ACC112 (cell line): ENCODE results near the gene SKP1.

ENCODE experiments used
- H2AFZ ChIP-seq: fragments of 200-600 bp; sonication (generic); one replicate; pipeline ENCODE4 v1.6.0; 2017; ENCODE audit warnings: antibody characterized with exemption, low read length; ENCODE audit not compliant: unreplicated experiment
- H3K27ac ChIP-seq: fragments of 200-600 bp; sonication (generic); 2 replicates; pipeline ENCODE4 v1.5.1; 2014; ENCODE audit warnings: low read depth, mild to moderate bottlenecking, antibody characterized with exemption, low read length, moderate library complexity
- H3K27me3 ChIP-seq: fragments of 200-600 bp; sonication (generic); 2 replicates; pipeline ENCODE4 v1.6.1; 2014; ENCODE audit warnings: mild to moderate bottlenecking, antibody characterized with exemption, low read length, moderate library complexity, mixed read lengths; ENCODE audit not compliant: insufficient read depth
- H3K36me3 ChIP-seq: fragments of 200-600 bp; sonication (generic); 2 replicates; pipeline ENCODE4 v1.6.1; 2016; ENCODE audit warnings: mild to moderate bottlenecking, antibody characterized with exemption, low read length, moderate library complexity, mixed read lengths; ENCODE audit not compliant: insufficient read depth
- H3K4me1 ChIP-seq: fragments of 200-600 bp; sonication (generic); one replicate; pipeline ENCODE4 v1.6.1; 2016; ENCODE audit warnings: low read length, mixed read lengths; ENCODE audit not compliant: insufficient read depth, unreplicated experiment, control insufficient read depth
- H3K4me3 ChIP-seq: fragments of 200-600 bp; sonication (generic); 2 replicates; pipeline ENCODE4 v1.5.1; 2014; ENCODE audit warnings: mild to moderate bottlenecking, low read depth, low read length
- H3K79me2 ChIP-seq: fragments of 200-600 bp; sonication (generic); one replicate; pipeline ENCODE4 v1.6.0; 2016; ENCODE audit warnings: low read length; ENCODE audit not compliant: control insufficient read depth, unreplicated experiment, insufficient read depth

SKP1 gene

GRCh38 chr5:134151723-134152122, 25.0 kb downstream of the SKP1 start:
- peaks cover 40% of the 10 kb centered on the region for H3K79me2 ChIP-seq
- no peak overlapping the region for H2AFZ ChIP-seq
- H3K4me3 ChIP-seq: no peak overlapping the region
- peaks cover 39% of the 10 kb centered on the region for H3K36me3 ChIP-seq
- no peaks in the 10 kb centered on the region for H3K27me3 ChIP-seq
- peaks cover 6% of the 10 kb centered on the region for H3K4me1 ChIP-seq
- no peak overlapping the region for H3K27ac ChIP-seq

DNA sequence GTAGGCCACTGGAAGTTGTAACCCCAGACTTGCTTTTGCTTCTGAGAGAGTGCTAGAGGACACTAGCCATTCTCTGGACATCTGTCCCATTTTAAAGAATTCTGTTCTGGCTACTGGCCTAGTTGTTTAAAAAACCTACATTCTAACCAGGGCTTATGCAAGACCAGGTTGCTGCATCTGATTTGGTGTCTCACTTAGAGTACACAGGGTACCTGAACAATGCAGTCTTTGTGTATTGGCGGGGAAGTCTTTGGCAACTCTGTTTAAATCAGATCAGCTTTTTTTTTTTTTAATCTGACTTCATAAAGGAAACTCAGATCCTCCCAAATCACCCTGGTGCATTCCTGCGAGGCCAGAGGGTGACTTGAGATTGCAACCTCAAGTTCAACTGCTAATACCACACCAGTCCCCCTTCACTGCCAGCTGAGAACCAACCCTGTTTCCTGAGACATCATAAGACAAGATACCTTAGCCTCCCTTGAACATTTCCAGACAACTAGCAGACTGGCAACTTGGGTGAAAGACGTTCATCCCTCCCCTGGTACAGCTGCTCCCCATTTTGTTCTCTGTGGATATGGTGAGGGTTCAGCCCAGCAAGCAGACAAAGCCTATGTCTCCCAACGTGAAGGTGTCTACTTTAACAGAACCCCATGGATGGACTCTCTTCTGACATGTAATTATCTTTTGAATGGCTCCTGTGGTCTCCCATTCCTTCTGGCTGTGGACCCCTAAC, 27.0 kb downstream of the SKP1 start:
- H3K27me3 ChIP-seq: no peaks in the 10 kb centered on the region
- peaks cover 46% of the 10 kb centered on the region for H3K79me2 ChIP-seq
- no peak overlapping the region for H3K27ac ChIP-seq
- H3K4me3 ChIP-seq: no peak overlapping the region
- H2AFZ ChIP-seq: no peak overlapping the region
- H3K4me1 ChIP-seq: peaks cover 8% of the 10 kb centered on the region
- H3K36me3 ChIP-seq: peaks cover 31% of the 10 kb centered on the region

DNA sequence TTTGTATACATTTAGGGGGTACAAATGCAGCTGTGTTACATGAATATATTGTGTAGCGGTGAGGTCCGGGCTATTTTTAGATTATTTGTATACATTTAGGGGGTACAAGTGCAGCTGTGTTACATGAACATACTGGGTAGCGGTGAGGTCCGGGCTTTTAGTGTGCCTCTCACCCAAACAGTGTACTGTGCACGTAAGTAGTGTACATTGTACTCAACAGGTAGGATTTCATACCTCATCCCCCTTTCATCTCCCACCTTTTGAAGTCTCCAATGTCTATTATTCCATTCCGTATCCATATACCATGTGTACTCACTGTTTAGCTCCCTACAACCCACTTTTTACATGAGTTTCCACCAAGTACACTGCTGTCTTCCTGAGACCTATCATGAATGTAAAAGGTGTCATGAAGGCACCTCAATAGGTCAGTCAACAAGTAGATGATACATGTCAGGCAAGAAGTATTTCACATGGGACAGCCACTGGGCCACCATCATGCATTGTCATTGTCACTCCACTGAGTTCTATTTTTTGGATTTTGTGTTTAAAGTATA, 27.7 kb downstream of the SKP1 start:
- Histone ChIP-seq H3K36me3 (peaks cover 30% of the 10 kb centered on the region), H3K4me3 (no peak overlapping the region), H2AFZ (no peak overlapping the region), H3K4me1 (peaks cover 8% of the 10 kb centered on the region), H3K79me2 (peaks cover 47% of the 10 kb centered on the region), H3K27ac (no peak overlapping the region), H3K27me3 (no peaks in the 10 kb centered on the region)

DNA sequence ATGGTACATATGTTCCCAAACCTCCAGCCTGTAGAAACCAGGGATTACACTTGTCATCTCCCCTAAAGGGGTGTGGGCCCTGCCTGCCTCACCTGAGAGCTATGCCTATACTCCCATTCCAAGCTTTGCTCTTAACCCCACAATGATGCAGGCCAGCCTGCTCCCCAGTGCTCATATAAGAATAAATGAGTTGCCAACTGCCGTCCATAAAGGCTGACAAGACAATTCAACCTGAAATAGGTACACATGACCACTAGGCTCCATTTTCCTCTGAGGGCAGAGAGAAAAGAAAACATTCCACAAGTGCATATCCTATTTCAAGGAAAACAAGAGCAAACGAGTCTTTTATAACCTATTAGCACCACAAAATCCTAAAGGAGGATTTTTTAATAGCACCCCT, 28.4 kb downstream of the SKP1 start:
- Histone ChIP-seq H2AFZ (no peak overlapping the region), H3K4me1 (peaks cover 8% of the 10 kb centered on the region), H3K27me3 (no peaks in the 10 kb centered on the region), H3K36me3 (peaks cover 23% of the 10 kb centered on the region), H3K27ac (no peak overlapping the region), H3K4me3 (no peak overlapping the region), H3K79me2 (peaks cover 47% of the 10 kb centered on the region)

DNA sequence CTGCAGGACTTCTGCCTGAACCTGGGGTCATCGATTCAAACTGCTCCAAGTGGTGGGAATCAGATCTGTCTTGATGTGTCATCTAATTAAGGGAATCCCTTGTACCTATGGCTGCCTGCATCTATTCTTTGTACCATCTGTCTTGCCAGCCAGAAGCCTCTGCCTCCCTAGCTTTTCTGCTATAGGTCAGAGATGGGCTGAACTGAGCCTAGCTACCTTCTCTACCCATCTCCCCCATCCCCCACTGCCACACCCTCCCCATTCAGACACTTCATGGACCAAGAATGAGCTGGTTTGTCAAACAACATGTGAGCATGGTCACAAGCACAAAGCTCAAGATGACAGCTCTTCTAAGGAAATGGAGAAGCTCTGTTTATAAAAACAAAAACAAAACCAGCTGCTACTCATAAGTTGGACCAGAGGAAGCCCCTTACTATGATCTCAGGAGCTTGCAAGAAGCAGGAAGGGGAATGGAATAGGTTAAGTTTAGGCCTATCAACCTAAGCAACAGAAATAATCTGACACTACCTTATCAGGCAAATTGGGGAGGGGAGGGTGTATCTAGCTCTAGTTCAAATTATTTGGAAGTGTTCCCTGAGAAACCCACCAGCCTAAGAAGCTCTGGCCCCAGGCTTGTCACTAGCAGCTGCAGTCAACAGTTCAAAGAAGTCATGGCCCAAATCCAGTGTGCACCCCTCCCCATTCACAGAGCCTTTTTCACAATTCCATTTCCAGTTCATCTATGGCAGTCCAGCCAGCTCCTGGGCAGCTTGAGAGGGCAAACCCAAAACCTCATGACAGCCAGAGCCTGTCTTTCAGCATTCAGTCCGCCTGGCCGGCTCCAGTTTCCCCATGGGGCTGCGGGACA, 29.9 kb downstream of the SKP1 start:
- H3K36me3 ChIP-seq: peaks cover 22% of the 10 kb centered on the region
- no peak overlapping the region for H2AFZ ChIP-seq
- H3K4me3 ChIP-seq: no peak overlapping the region
- no peaks in the 10 kb centered on the region for H3K27me3 ChIP-seq
- peaks cover 8% of the 10 kb centered on the region for H3K4me1 ChIP-seq
- H3K79me2 ChIP-seq: peaks cover 47% of the 10 kb centered on the region
- H3K27ac ChIP-seq: no peak overlapping the region

GRCh38 chr5:134145779-134146581, 30.8 kb downstream of the SKP1 start:
- H3K27ac ChIP-seq: no peak overlapping the region
- H2AFZ ChIP-seq: no peak overlapping the region
- H3K79me2 ChIP-seq: peaks cover 40% of the 10 kb centered on the region
- peaks cover 15% of the 10 kb centered on the region for H3K36me3 ChIP-seq
- H3K4me3 ChIP-seq: no peak overlapping the region
- peaks cover 8% of the 10 kb centered on the region for H3K4me1 ChIP-seq
- H3K27me3 ChIP-seq: no peaks in the 10 kb centered on the region

- no peak overlapping the region for H2AFZ ChIP-seq
- H3K27me3 ChIP-seq: no peaks in the 10 kb centered on the region
- peaks cover 8% of the 10 kb centered on the region for H3K36me3 ChIP-seq
- H3K4me1 ChIP-seq: peaks cover 10% of the 10 kb centered on the region
- H3K4me3 ChIP-seq: no peak overlapping the region
- H3K27ac ChIP-seq: no peak overlapping the region
- peaks cover 32% of the 10 kb centered on the region for H3K79me2 ChIP-seq
Measured at GRCh38 chr5:134145041-134145757, 31.6 kb downstream of the SKP1 start.

GRCh38 chr5:134143944-134144941, 32.5 kb downstream of the SKP1 start:
- Histone ChIP-seq H3K36me3 (peaks cover 5% of the 10 kb centered on the region), H3K4me1 (peaks cover 16% of the 10 kb centered on the region), H3K79me2 (peaks cover 30% of the 10 kb centered on the region), H2AFZ (no peak overlapping the region), H3K27ac (no peak overlapping the region), H3K27me3 (no peaks in the 10 kb centered on the region), H3K4me3 (no peak overlapping the region)

DNA sequence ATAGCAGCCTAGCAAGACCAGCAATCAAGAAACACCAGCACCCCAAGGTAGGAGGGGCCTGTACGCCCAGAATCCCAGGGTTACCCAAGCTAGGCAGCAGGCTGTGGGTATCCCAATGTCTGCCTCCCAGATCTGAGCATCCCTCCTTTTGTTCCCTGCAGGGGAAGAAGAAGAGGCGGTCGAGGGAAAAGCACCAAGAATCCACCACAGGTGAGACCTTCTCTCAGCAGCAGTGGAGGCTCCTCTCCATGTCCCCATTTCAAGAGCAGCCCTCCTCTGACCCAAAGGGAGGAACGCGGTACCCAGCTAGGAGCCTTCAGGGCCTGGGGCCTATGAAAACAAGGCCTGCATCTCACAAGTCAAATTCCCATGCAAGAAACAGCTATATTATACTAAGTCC, 33.3 kb downstream of the SKP1 start:
- H3K36me3 ChIP-seq: peaks cover 5% of the 10 kb centered on the region
- peaks cover 20% of the 10 kb centered on the region for H3K4me1 ChIP-seq
- no peaks in the 10 kb centered on the region for H3K27me3 ChIP-seq
- no peak overlapping the region for H3K27ac ChIP-seq
- H3K4me3 ChIP-seq: no peak overlapping the region
- peaks cover 30% of the 10 kb centered on the region for H3K79me2 ChIP-seq
- H2AFZ ChIP-seq: no peak overlapping the region
